ENCODE results near the gene GNE.
A peak's percentile ranks its signal among the peaks of the same experiment; 100 is the strongest.
"Not testable (repeated sequence)": the region's sequence is repeated elsewhere in the genome, so short reads cannot be mapped to it uniquely, and the experiment has no call there.

Gene GNE

GRCh38 chr9:36208521-36209253 is 49.6 kb downstream of the GNE start:
- DNase-seq (ENCODE audit: low read depth in 1 of 2, low spot score in 1 of 2), result no peak

- no peak for DNase-seq (ENCODE audit: low read depth in 1 of 2, low spot score in 1 of 2)
These were observed 50.7 kb downstream of the GNE start for GRCh38 chr9:36207546-36208012.

- DNase-seq (ENCODE audit: low read depth in 1 of 2, low spot score in 1 of 2), result no peak
These were observed 51.2 kb downstream of the GNE start for GRCh38 chr9:36207016-36207415.

- no peak for DNase-seq (ENCODE audit: low read depth in 1 of 2, low spot score in 1 of 2)
These were observed 53.2 kb downstream of the GNE start for GRCh38 chr9:36204906-36205547.

GRCh38 chr9:36194326-36195000 is 63.8 kb downstream of the GNE start:
- DNase-seq (ENCODE audit: low read depth in 1 of 2, low spot score in 1 of 2), result no peak

- no peak for DNase-seq (ENCODE audit: low read depth in 1 of 2, low spot score in 1 of 2)
These were observed 65.2 kb downstream of the GNE start for GRCh38 chr9:36193023-36193422.

GRCh38 chr9:36192196-36192595 is 66.1 kb downstream of the GNE start:
- DNase-seq (ENCODE audit: low read depth in 1 of 2, low spot score in 1 of 2), result no peak

- DNase-seq (ENCODE audit: low read depth in 1 of 2, low spot score in 1 of 2), result no peak
These were observed 66.6 kb downstream of the GNE start for GRCh38 chr9:36191686-36192085.

GRCh38 chr9:36191290-36191645 is 67.0 kb downstream of the GNE start:
- peak; percentile 15 to 25 for DNase-seq (ENCODE audit: low read depth in 1 of 2, low spot score in 1 of 2)

GRCh38 chr9:36190388-36191289 is 67.6 kb downstream of the GNE start, which contains the start of gene CLTA:
CLTA (plus strand) TSS chr9:36190921; CDS start chr9:36191057, 136 bp downstream.
- peak; percentile 74 to 95 for DNase-seq (ENCODE audit: low read depth in 1 of 2, low spot score in 1 of 2)

- no peak for DNase-seq (ENCODE audit: low read depth in 1 of 2, low spot score in 1 of 2)
These were observed 68.3 kb downstream of the GNE start for GRCh38 chr9:36189976-36190375.

- no peak for DNase-seq (ENCODE audit: low read depth in 1 of 2, low spot score in 1 of 2)
These were observed 70.0 kb downstream of the GNE start for GRCh38 chr9:36188212-36188611.

- no peak for DNase-seq (ENCODE audit: low read depth in 1 of 2, low spot score in 1 of 2)
These were observed 70.8 kb downstream of the GNE start for GRCh38 chr9:36187414-36187813.

- not testable (repeated sequence) for DNase-seq (ENCODE audit: low read depth in 1 of 2, low spot score in 1 of 2)
These were observed 78.0 kb downstream of the GNE start for GRCh38 chr9:36180243-36180642.

- no peak for DNase-seq (ENCODE audit: low read depth in 1 of 2, low spot score in 1 of 2)
These were observed 80.7 kb downstream of the GNE start for GRCh38 chr9:36177571-36177970.

GRCh38 chr9:36176496-36176895 is 81.8 kb downstream of the GNE start:
- not testable (repeated sequence) for DNase-seq (ENCODE audit: low read depth in 1 of 2, low spot score in 1 of 2)

- not testable (repeated sequence) for DNase-seq (ENCODE audit: low read depth in 1 of 2, low spot score in 1 of 2)
These were observed 83.0 kb downstream of the GNE start for GRCh38 chr9:36175209-36175608.

- no peak for DNase-seq (ENCODE audit: low read depth in 1 of 2, low spot score in 1 of 2)
These were observed 83.5 kb downstream of the GNE start for GRCh38 chr9:36174731-36175130.

GRCh38 chr9:36174271-36174670 is 84.0 kb downstream of the GNE start:
- no peak for DNase-seq (ENCODE audit: low read depth in 1 of 2, low spot score in 1 of 2)

- DNase-seq (ENCODE audit: low read depth in 1 of 2, low spot score in 1 of 2), result no peak
These were observed 84.4 kb downstream of the GNE start for GRCh38 chr9:36173861-36174260.

- no peak for DNase-seq (ENCODE audit: low read depth in 1 of 2, low spot score in 1 of 2)
These were observed 87.7 kb downstream of the GNE start for GRCh38 chr9:36170531-36170930.
